ENCODE measurements around the gene GLP2R. TPM values are rescaled to one million over a fixed set of nuclear protein-coding genes. Genes with fewer than 3 reads are reported as not detected.

The GLP2R gene
- total and polyA plus RNA-seq, 2 experiments from 2014 or later, result not detected

DNA sequence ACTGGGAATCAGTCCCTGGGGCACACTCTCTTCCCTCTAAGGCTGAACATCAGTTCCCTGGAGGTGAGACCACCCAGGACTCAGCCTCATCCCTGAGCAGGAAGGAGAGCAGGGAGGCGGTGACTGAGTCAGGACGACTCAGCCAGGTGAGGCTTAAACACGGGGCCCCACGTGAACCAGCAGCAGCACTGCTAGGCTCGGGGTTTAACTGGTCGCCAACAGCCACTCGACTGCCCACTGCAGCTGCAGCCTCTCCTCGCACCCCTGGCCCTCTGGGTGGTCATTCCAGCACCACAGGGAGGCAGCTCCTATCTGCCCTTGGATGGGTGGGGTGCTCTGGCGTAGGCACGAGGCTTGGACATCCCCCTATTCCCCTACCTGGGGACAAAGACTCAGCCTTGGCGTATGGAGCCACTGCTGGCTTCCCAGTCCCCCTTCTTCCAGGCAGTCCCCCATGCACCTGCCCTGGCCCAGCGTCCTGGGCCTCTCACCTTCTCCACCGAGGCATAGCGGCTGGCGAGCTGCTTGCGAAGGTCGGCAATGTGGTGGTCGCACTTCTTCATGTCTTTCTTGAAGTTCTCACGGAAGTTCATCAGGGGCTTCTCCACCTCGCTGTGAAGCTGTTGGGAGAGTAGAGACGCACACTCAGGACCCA, 100.6 kb downstream of the GLP2R start:
- Mint-ChIP-seq H3K4me1 (peaks cover 11% of the 10 kb centered on the region), H3K27me3 (ENCODE audit: insufficient read depth, low read depth, poor library complexity) (peaks cover 4% of the 10 kb centered on the region), H3K9me3 (no peaks in the 10 kb centered on the region), H3K4me3 (no peak overlapping the region), H3K27ac (no peak overlapping the region), H3K36me3 (ENCODE audit: low read depth) (no peaks in the 10 kb centered on the region)
- Histone ChIP-seq H3K9me2 (ENCODE audit: insufficient read depth) (no peaks in the 10 kb centered on the region), H3K27ac (ENCODE audit: low read depth) (no peak overlapping the region), H3K4me2 (no peak overlapping the region), H3F3A (replicated peaks; ENCODE audit: low read depth) (no peaks in the 10 kb centered on the region), H3K4me3 (no peak overlapping the region), H4K20me1 (replicated peaks; ENCODE audit: insufficient read depth) (no peaks in the 10 kb centered on the region), H3K36me3 (ENCODE audit: insufficient read depth) (no peaks in the 10 kb centered on the region), H3K27me3 (ENCODE audit: insufficient read depth) (no peaks in the 10 kb centered on the region), H3K79me2 (replicated peaks; ENCODE audit: insufficient read depth) (no peaks in the 10 kb centered on the region), H2AFZ (no peak overlapping the region), H3K4me1 (ENCODE audit: insufficient read depth) (no peaks in the 10 kb centered on the region)
- ATAC-seq (no peak), DNase-seq (ENCODE audit: low spot score) (no peak)
- TF ChIP-seq ZNF331 (CRISPR knock-in tag; IDR thresholded peaks at IDR 0.05; ENCODE audit: low read depth), result no peak
- no peak for TF ChIP-seq EZH2phosphoT487 (IDR thresholded peaks at IDR 0.05; ENCODE audit: unreplicated experiment)
- no peak for TF ChIP-seq ZNF114 (CRISPR knock-in tag; IDR thresholded peaks at IDR 0.05)
- no peak for TF ChIP-seq STAT1 (IDR thresholded peaks at IDR 0.05; ENCODE audit: unreplicated experiment)
- TF ChIP-seq, protein P1, sequence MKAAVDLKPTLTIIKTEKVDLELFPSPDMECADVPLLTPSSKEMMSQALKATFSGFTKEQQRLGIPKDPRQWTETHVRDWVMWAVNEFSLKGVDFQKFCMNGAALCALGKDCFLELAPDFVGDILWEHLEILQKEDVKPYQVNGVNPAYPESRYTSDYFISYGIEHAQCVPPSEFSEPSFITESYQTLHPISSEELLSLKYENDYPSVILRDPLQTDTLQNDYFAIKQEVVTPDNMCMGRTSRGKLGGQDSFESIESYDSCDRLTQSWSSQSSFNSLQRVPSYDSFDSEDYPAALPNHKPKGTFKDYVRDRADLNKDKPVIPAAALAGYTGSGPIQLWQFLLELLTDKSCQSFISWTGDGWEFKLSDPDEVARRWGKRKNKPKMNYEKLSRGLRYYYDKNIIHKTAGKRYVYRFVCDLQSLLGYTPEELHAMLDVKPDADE (IDR thresholded peaks at IDR 0.05), result no peak

GRCh38 chr17:9928601-9929333, 103.0 kb downstream of the GLP2R start:
- H3K4me1 ChIP-seq (ENCODE audit: insufficient read depth), result no peaks in the 10 kb centered on the region
- Mint-ChIP-seq H3K36me3 (ENCODE audit: low read depth) (no peaks in the 10 kb centered on the region), H3K4me3 (no peak overlapping the region), H3K27me3 (ENCODE audit: insufficient read depth, low read depth, poor library complexity) (peaks cover 4% of the 10 kb centered on the region), H3K4me1 (peaks cover 18% of the 10 kb centered on the region), H3K27ac (no peak overlapping the region), H3K9me3 (no peaks in the 10 kb centered on the region)
- no peaks in the 10 kb centered on the region for H3F3A ChIP-seq (replicated peaks; ENCODE audit: low read depth)
- H3K9me2 ChIP-seq (ENCODE audit: insufficient read depth), result no peaks in the 10 kb centered on the region
- H4K20me1 ChIP-seq (replicated peaks; ENCODE audit: insufficient read depth), result no peaks in the 10 kb centered on the region
- no peak overlapping the region for H2AFZ ChIP-seq
- no peak for TF ChIP-seq REST (IDR thresholded peaks at IDR 0.05; ENCODE audit: unreplicated experiment)
- TF ChIP-seq, protein P2, sequence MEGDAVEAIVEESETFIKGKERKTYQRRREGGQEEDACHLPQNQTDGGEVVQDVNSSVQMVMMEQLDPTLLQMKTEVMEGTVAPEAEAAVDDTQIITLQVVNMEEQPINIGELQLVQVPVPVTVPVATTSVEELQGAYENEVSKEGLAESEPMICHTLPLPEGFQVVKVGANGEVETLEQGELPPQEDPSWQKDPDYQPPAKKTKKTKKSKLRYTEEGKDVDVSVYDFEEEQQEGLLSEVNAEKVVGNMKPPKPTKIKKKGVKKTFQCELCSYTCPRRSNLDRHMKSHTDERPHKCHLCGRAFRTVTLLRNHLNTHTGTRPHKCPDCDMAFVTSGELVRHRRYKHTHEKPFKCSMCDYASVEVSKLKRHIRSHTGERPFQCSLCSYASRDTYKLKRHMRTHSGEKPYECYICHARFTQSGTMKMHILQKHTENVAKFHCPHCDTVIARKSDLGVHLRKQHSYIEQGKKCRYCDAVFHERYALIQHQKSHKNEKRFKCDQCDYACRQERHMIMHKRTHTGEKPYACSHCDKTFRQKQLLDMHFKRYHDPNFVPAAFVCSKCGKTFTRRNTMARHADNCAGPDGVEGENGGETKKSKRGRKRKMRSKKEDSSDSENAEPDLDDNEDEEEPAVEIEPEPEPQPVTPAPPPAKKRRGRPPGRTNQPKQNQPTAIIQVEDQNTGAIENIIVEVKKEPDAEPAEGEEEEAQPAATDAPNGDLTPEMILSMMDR (conservative IDR thresholded peaks at IDR 0.05; ENCODE audit: low read depth in 2 of 2), result peak; percentile 59 to 65
- H3K4me2 ChIP-seq, result no peak overlapping the region
- no peak overlapping the region for H3K27ac ChIP-seq (ENCODE audit: low read depth)
- H3K36me3 ChIP-seq (ENCODE audit: insufficient read depth), result no peaks in the 10 kb centered on the region
- ATAC-seq (peak; percentile 58), DNase-seq (ENCODE audit: low spot score) (peak; percentile 93)
- H3K27me3 ChIP-seq (ENCODE audit: insufficient read depth), result no peaks in the 10 kb centered on the region
- H3K79me2 ChIP-seq (replicated peaks; ENCODE audit: insufficient read depth), result no peaks in the 10 kb centered on the region
- H3K4me3 ChIP-seq, result no peak overlapping the region
